Suprapubic skin (tissue), 4 donors: Measurements from ENCODE around the gene KNDC1. TPM values are rescaled to one million over a fixed set of nuclear protein-coding genes. Genes with fewer than 3 reads are reported as not detected.

Source experiments
- DNase-seq, 2 donors: peaks; one replicate each; pipeline ENCODE4 v3.0.0-alpha.2; 2019; ENCODE audit warnings: low spot score in 2 of 2
- H3K27ac ChIP-seq: fragments of 200-600 bp; sonication (generic); one replicate; pipeline ENCODE4 v1.5.1; 2019
- H3K27me3 ChIP-seq: fragments of 200-600 bp; sonication (generic); one replicate; pipeline ENCODE4 v1.5.1; 2019
- H3K36me3 ChIP-seq: fragments of 200-600 bp; sonication (generic); one replicate; pipeline ENCODE4 v1.5.1; 2019
- H3K4me1 ChIP-seq: fragments of 200-600 bp; sonication (generic); one replicate; pipeline ENCODE4 v1.5.1; 2019
- H3K4me3 ChIP-seq: fragments of 200-600 bp; sonication (generic); one replicate; pipeline ENCODE4 v1.5.1; 2019; ENCODE audit warnings: mild to moderate bottlenecking
- H3K9me3 ChIP-seq: fragments of 200-600 bp; sonication (generic); one replicate; pipeline ENCODE4 v1.5.1; 2019
- EP300 ChIP-seq: sonication (generic); formaldehyde crosslinking; IDR thresholded peaks from one replicate; pipeline ENCODE4 v1.6.1; 2017; ENCODE audit warnings: antibody characterized with exemption
- POLR2A ChIP-seq, 2 donors: fragments of 450-650 bp; IDR thresholded peaks; one replicate each; pipeline ENCODE4 v1.6.1; 2017; ENCODE audit warnings: antibody characterized with exemption in 2 of 2, mild to moderate bottlenecking in 2 of 2, moderate library complexity in 2 of 2
- POLR2AphosphoS5 ChIP-seq, 3 donors: sonication (generic); formaldehyde crosslinking; IDR thresholded peaks; one replicate each; pipeline ENCODE4 v1.6.1; 2017; ENCODE audit warnings: antibody characterized with exemption in 3 of 3
- WGBS: methylation state at CpG from one replicate; pipeline ENCODE4 v1.1.5; 2018; 5-methylcytosine and 5-hydroxymethylcytosine counted together
- total RNA-seq, 4 donors: library from RNA; depleted of rRNA; stranded (reverse); fragments of >200 nt; gene quantifications; one replicate each; pipeline ENCODE4 v1.1.0, GENCODE V29; 2016
- TF ChIP-seq, protein P1 (sequence below), 2 donors: fragments of 200-600 bp in 1 of 2; fragments of 450-650 bp in 1 of 2; sonication (generic) in 1 of 2; IDR thresholded peaks; one replicate each; pipeline ENCODE4 v1.5.1; 2016 to 2019; ENCODE audit warnings: antibody characterized with exemption in 2 of 2, mild to moderate bottlenecking in 1 of 2, moderate library complexity in 1 of 2

KNDC1 gene
- total RNA-seq, 4 donors from 2014 or later = 0.08 to 2.5 (median 0.58) TPM

DNA sequence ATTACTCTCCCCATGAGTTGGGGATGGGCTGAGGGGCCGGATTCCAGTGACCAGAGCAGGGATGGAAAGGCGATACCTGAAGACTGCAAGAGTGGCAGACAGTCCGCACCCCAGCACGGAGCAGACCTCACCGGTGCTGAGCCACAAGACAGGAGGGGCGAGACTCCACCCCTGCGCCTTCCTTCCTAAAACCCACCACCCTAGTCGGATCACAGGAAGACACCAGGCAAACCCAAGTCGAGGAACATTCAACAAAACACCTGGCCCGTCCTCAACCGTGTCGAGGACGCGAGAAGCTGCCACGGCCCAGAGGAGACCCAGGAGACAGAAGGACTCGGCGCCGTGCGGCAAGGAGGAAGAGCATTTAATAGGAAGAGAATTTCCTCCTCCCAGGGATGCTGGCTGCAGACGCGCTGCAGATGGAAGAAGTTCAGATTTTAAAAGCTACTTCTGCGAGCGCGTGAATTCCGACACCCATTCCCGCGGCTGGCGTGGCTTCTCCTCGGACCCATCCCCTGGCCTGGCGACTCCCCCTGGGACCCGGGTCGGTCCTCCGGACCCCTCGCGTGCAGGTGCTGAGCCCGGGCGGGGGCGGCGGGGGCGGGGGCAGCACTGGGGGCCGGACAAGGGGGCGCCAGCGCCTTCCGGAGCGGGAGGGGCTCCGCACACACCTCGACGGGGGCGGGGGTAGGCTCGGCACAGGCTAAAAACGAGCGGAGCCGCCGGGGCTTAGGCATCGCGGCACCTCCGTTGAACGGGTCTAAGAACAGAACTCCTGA lies 69.4 kb downstream of the KNDC1 start:
- peaks cover 100% of the 10 kb centered on the region for H3K27me3 ChIP-seq
- 9% methylated on average over 27 of the region's 58 CpGs for WGBS
- H3K4me1 ChIP-seq = peaks cover 16% of the 10 kb centered on the region
- DNase-seq = no peak
- H3K27ac ChIP-seq = no peak overlapping the region
- no peaks in the 10 kb centered on the region for H3K36me3 ChIP-seq
- H3K9me3 ChIP-seq = no peaks in the 10 kb centered on the region
- TF ChIP-seq, protein P1, sequence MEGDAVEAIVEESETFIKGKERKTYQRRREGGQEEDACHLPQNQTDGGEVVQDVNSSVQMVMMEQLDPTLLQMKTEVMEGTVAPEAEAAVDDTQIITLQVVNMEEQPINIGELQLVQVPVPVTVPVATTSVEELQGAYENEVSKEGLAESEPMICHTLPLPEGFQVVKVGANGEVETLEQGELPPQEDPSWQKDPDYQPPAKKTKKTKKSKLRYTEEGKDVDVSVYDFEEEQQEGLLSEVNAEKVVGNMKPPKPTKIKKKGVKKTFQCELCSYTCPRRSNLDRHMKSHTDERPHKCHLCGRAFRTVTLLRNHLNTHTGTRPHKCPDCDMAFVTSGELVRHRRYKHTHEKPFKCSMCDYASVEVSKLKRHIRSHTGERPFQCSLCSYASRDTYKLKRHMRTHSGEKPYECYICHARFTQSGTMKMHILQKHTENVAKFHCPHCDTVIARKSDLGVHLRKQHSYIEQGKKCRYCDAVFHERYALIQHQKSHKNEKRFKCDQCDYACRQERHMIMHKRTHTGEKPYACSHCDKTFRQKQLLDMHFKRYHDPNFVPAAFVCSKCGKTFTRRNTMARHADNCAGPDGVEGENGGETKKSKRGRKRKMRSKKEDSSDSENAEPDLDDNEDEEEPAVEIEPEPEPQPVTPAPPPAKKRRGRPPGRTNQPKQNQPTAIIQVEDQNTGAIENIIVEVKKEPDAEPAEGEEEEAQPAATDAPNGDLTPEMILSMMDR (IDR thresholded peaks at IDR 0.05) = no peak
- no peak for TF ChIP-seq EP300
- no peak for TF ChIP-seq POLR2A (IDR thresholded peaks at IDR 0.05)
- no peak for TF ChIP-seq POLR2AphosphoS5 (IDR thresholded peaks at IDR 0.05)
- peak overlapping the region; percentile 30 for H3K4me3 ChIP-seq

DNA sequence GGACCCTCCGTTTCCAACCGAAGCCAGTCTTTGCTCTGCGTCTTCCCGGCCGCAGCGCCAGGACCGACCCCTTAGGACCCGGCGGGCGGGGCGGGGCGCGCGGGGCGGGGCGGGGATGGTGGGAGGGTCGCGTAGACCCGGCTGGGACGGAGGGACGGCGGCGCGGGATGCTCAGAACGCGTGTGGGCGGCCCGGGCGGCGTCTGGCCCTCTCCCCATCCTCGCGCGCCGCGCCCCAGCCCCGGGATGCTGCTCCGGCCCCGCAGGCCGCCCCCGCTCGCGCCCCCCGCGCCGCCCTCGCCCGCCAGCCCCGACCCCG lies 70.0 kb downstream of the KNDC1 start, which contains the start of gene UTF1:
Gene UTF1, plus strand, starts transcription at position 174 of the 318 bp plus-strand sequence. Its CDS starts 72 bp downstream, at position 246.
- Histone ChIP-seq H3K27me3 (peaks cover 100% of the 10 kb centered on the region), H3K36me3 (no peaks in the 10 kb centered on the region), H3K27ac (no peak within 1 kb of the TSS), H3K9me3 (no peaks in the 10 kb centered on the region), H3K4me1 (peaks cover 16% of the 10 kb centered on the region), H3K4me3 (peak within 1 kb of the TSS; percentile 30)
- no peak for DNase-seq
- TF ChIP-seq EP300 (no peak), POLR2A (IDR thresholded peaks at IDR 0.05) (no peak), POLR2AphosphoS5 (IDR thresholded peaks at IDR 0.05) (no peak)
- TF ChIP-seq, protein P1 (IDR thresholded peaks at IDR 0.05) = no peak
- WGBS = no CpG with 5 or more reads among the region's 49 CpGs

DNA sequence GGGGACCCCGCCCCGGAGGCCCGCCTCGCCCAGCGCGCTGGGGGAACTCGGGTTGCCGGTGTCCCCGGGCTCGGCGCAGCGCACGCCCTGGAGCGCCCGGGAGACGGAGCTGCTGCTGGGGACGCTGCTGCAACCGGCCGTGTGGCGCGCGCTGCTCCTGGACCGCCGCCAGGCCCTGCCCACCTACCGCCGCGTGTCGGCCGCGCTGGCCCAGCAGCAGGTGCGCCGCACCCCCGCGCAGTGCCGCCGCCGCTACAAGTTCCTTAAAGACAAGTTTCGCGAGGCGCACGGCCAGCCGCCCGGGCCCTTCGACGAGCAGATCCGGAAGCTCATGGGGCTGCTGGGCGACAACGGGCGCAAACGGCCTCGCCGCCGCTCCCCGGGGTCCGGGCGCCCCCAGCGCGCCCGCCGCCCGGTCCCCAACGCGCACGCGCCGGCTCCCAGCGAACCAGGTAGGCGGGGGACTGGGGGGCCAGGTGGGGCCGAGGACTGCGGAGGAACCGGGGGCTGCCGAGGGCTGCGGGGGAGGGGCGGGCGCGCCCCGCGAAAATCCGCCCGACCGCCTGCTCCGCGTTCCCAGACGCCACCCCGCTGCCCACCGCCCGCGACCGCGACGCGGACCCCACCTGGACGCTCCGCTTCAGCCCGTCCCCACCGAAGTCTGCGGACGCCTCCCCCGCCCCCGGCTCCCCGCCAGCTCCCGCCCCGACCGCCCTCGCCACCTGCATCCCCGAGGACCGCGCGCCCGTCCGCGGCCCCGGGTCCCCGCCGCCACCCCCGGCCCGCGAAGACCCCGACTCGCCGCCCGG lies 70.6 kb downstream of the KNDC1 start:
- peaks cover 100% of the 10 kb centered on the region for H3K27me3 ChIP-seq
- WGBS = no CpG with 5 or more reads among the region's 122 CpGs
- no peaks in the 10 kb centered on the region for H3K9me3 ChIP-seq
- no peak overlapping the region for H3K27ac ChIP-seq
- no peaks in the 10 kb centered on the region for H3K36me3 ChIP-seq
- H3K4me1 ChIP-seq = peaks cover 22% of the 10 kb centered on the region
- TF ChIP-seq, protein P1 (IDR thresholded peaks at IDR 0.05) = no peak
- no peak for TF ChIP-seq POLR2A (IDR thresholded peaks at IDR 0.05)
- TF ChIP-seq EP300 = no peak
- no peak for TF ChIP-seq POLR2AphosphoS5 (IDR thresholded peaks at IDR 0.05)
- peak overlapping the region; percentile 30 for H3K4me3 ChIP-seq
- DNase-seq = no peak

DNA sequence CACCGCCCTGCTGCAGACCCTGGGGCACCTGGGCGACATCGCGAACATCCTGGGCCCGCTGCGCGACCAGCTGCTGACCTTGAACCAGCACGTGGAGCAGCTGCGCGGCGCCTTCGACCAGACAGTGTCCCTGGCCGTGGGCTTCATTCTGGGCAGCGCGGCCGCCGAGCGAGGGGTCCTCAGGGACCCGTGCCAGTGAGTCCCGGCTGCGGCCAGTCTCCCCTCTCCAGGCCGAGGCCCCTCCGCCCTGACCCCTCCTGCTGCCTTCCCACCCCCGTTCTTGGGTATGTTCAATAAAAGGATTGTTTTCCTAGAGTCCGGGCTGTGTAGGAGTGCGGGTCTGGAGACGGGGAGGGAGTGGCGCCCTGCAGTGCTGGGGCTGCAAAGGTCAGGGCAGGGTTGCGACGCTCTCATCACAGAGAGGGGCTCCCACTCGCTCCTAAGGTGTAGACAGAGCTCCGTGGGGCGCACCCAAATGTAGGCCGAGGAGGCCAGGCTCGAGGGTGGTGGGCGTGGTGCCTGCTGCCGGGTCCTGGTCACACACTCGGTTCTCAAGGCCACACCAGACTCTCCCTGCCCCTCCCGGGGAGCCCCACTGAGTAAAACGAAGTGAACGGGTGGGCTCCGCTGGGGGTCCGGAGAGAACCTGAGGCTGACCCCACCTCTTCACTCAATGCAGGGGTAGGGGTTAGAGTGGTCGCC lies 71.4 kb downstream of the KNDC1 start:
- 32% methylated on average over 15 of the region's 44 CpGs for WGBS
- Histone ChIP-seq H3K9me3 (no peaks in the 10 kb centered on the region), H3K36me3 (no peaks in the 10 kb centered on the region), H3K4me3 (no peak overlapping the region), H3K4me1 (peaks cover 30% of the 10 kb centered on the region), H3K27me3 (peaks cover 100% of the 10 kb centered on the region), H3K27ac (no peak overlapping the region)
- TF ChIP-seq, protein P1 (IDR thresholded peaks at IDR 0.05) = no peak
- TF ChIP-seq POLR2A (IDR thresholded peaks at IDR 0.05) = no peak
- no peak for TF ChIP-seq EP300
- no peak for DNase-seq
